Measurements from ENCODE around the gene CCR9.

Gene CCR9

GRCh38 chr3:45939341-45939771 lies 53.0 kb downstream of the CCR9 start:
- DNase-seq, result peak in 1 of 2 experiments; percentile 1

- DNase-seq, result no peak
Measured at GRCh38 chr3:45940004-45940780, 53.8 kb downstream of the CCR9 start.

GRCh38 chr3:45940781-45941365 lies 54.5 kb downstream of the CCR9 start:
- DNase-seq, result no peak

- DNase-seq, result peak in 1 of 2 experiments; percentile 36
Measured at GRCh38 chr3:45942051-45942825, 55.9 kb downstream of the CCR9 start.

GRCh38 chr3:45943207-45943846 lies 57.0 kb downstream of the CCR9 start, which contains the start of gene CXCR6:
Gene CXCR6, plus strand, starts transcription at chr3:45943464. Its CDS starts 3,018 bp downstream, at chr3:45946482.
- no peak for DNase-seq

- DNase-seq, result no peak
Measured at GRCh38 chr3:45944830-45945620, 58.7 kb downstream of the CCR9 start.

- DNase-seq, result no peak
Measured at GRCh38 chr3:45946307-45946706, 60.0 kb downstream of the CCR9 start.

- no peak for DNase-seq
Measured at GRCh38 chr3:45946875-45947274, 60.5 kb downstream of the CCR9 start.

- DNase-seq, result no peak
Measured at GRCh38 chr3:45947361-45947760, 61.0 kb downstream of the CCR9 start.

- no peak for DNase-seq
Measured at GRCh38 chr3:45948311-45948781, 62.0 kb downstream of the CCR9 start.

GRCh38 chr3:45948881-45949280 lies 62.5 kb downstream of the CCR9 start:
- DNase-seq, result no peak

GRCh38 chr3:45949432-45949831 lies 63.1 kb downstream of the CCR9 start:
- DNase-seq, result no peak

- no peak for DNase-seq
Measured at GRCh38 chr3:45950131-45950530, 63.8 kb downstream of the CCR9 start.

- no peak for DNase-seq
Measured at GRCh38 chr3:45950686-45951600, 64.6 kb downstream of the CCR9 start.

GRCh38 chr3:45951946-45952345 lies 65.6 kb downstream of the CCR9 start:
- no peak for DNase-seq

GRCh38 chr3:45952456-45952855 lies 66.1 kb downstream of the CCR9 start:
- DNase-seq, result no peak
